Right atrium auricular region (tissue), 2 donors: ENCODE results near the gene SASH1. TPM values are rescaled to one million over a fixed set of nuclear protein-coding genes. Genes with fewer than 3 reads are reported as not detected.

Experiments
- DNase-seq: peaks from one replicate; pipeline ENCODE4 v3.0.0-alpha.2; 2019; ENCODE audit warnings: low spot score
- H3K27ac ChIP-seq, 2 donors: fragments of 200-600 bp; sonication (generic); 1 replicate in 1 of 2; 2 replicates in 1 of 2; pipeline ENCODE4 v1.5.1; 2016 to 2019
- H3K27me3 ChIP-seq, 2 donors: fragments of 200-600 bp; sonication (generic); one replicate each; pipeline versions ENCODE4 v1.5.1 to v1.6.0; 2017 to 2019
- H3K36me3 ChIP-seq: fragments of 200-600 bp; sonication (generic); one replicate; pipeline ENCODE4 v1.5.1; 2016
- H3K4me1 ChIP-seq, 2 donors: fragments of 200-600 bp; sonication (generic); one replicate each; pipeline versions ENCODE4 v1.5.1 to v1.6.0; 2017 to 2019
- H3K4me3 ChIP-seq, 2 donors: fragments of 200-600 bp; sonication (generic); 1 replicate in 1 of 2; 2 replicates in 1 of 2; pipeline ENCODE4 v1.5.1; 2017 to 2019; ENCODE audit warnings: mild to moderate bottlenecking in 1 of 2, moderate library complexity in 1 of 2
- H3K9me3 ChIP-seq, 2 donors: fragments of 200-600 bp; sonication (generic); one replicate each; pipeline ENCODE4 v1.5.1; 2019
- CTCF ChIP-seq, 2 donors: fragments of 200-600 bp; sonication (generic); IDR thresholded peaks; one replicate each; pipeline ENCODE4 v1.5.1; 2019; ENCODE audit warnings: antibody characterized with exemption in 2 of 2
- total RNA-seq, 2 donors: library from RNA; depleted of rRNA; stranded (reverse); fragments of >200 nt; gene quantifications; one replicate each; pipeline ENCODE4 v1.1.0, GENCODE V29; 2016

SASH1 gene
- total RNA-seq, 2 donors from 2014 or later = 39.0 to 42.3 TPM

- H3K9me3 ChIP-seq = no peaks in the 10 kb centered on the region
- no peak for DNase-seq
- H3K27ac ChIP-seq = peak overlapping the region; percentile 8 to 22
- no peaks in the 10 kb centered on the region for H3K27me3 ChIP-seq
- H3K4me1 ChIP-seq = peaks cover 0 to 49% of the 10 kb centered on the region in 2 donors
- no peaks in the 10 kb centered on the region for H3K36me3 ChIP-seq
- TF ChIP-seq CTCF (IDR thresholded peaks at IDR 0.05) = no peak
- H3K4me3 ChIP-seq = no peak overlapping the region
Observed at GRCh38 chr6:148401571-148401970, 58.9 kb downstream of the SASH1 start.

- no peak for TF ChIP-seq CTCF (IDR thresholded peaks at IDR 0.05)
Observed at GRCh38 chr6:148404456-148405054, 61.9 kb downstream of the SASH1 start.

GRCh38 chr6:148405894-148406293, 63.3 kb downstream of the SASH1 start:
- peaks cover 0 to 35% of the 10 kb centered on the region in 2 donors for H3K4me1 ChIP-seq

More at GRCh38 chr6:148404456-148405054, 61.9 kb downstream of the SASH1 start:
- Histone ChIP-seq H3K4me1 (peaks cover 0 to 40% of the 10 kb centered on the region in 2 donors), H3K27ac (peak overlapping the region; percentile 42 to 75), H3K9me3 (no peaks in the 10 kb centered on the region), H3K36me3 (no peaks in the 10 kb centered on the region), H3K27me3 (no peaks in the 10 kb centered on the region), H3K4me3 (no peak overlapping the region)
- DNase-seq = no peak

DNA sequence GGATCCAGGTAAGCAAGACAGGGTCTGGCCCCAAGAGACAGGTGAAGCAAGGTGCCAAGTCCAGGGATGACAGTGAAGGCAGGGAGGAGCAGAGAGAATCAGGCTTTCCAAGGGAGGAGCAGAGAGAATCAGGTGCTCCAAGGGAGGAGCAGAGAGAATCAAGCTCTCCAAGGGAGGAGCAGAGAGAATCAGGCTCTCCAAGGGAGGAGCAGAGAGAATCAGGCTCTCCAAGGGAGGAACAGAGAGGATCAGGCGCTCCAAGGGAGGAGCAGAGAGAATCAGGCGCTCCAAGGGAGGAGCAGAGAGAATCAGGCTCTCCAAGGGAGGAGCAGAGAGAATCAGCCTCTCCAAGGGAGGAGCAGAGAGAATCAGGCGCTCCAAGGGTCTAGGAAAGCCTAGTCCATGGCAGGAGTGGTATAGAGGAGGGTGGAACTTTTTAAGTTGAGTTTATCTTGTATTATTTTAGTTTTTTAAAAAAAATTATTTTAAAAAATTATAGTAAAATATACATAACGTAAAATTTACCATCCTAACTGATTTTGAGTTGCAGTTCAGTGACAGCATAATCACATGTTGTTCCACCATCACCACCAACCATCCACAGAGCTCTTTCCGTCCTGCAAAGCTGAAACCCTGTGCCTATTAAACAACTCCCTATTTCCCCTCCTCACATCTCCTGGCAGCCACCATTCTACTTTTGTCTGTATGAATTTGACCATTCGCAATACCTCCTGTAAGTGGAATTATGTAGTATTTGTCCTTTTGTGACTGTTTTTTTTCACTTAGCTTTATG, 64.1 kb downstream of the SASH1 start:
- Histone ChIP-seq H3K4me1 (peaks cover 0 to 26% of the 10 kb centered on the region in 2 donors), H3K27me3 (no peaks in the 10 kb centered on the region), H3K27ac (peak overlapping the region; percentile 66 to 75), H3K4me3 (no peak overlapping the region), H3K36me3 (no peaks in the 10 kb centered on the region), H3K9me3 (no peaks in the 10 kb centered on the region)
- DNase-seq = peak; percentile 48
- TF ChIP-seq CTCF (IDR thresholded peaks at IDR 0.05) = no peak

More at GRCh38 chr6:148405894-148406293, 63.3 kb downstream of the SASH1 start:
- Histone ChIP-seq H3K27ac (peak overlapping the region; percentile 42 to 75), H3K36me3 (no peaks in the 10 kb centered on the region), H3K9me3 (no peaks in the 10 kb centered on the region), H3K27me3 (no peaks in the 10 kb centered on the region), H3K4me3 (no peak overlapping the region)
- DNase-seq = no peak
- TF ChIP-seq CTCF (IDR thresholded peaks at IDR 0.05) = no peak

- H3K4me3 ChIP-seq = no peak overlapping the region
- peak overlapping the region; percentile 66 to 75 for H3K27ac ChIP-seq
- peak; percentile 59 for DNase-seq
- H3K4me1 ChIP-seq = peaks cover 0 to 21% of the 10 kb centered on the region in 2 donors
- TF ChIP-seq CTCF (IDR thresholded peaks at IDR 0.05) = no peak
- H3K9me3 ChIP-seq = no peaks in the 10 kb centered on the region
- H3K27me3 ChIP-seq = no peaks in the 10 kb centered on the region
- H3K36me3 ChIP-seq = no peaks in the 10 kb centered on the region
Observed at GRCh38 chr6:148407372-148407771, 64.7 kb downstream of the SASH1 start.
